Measurements from ENCODE around the gene EGR2. TPM values are rescaled to one million over a fixed set of nuclear protein-coding genes. Genes with fewer than 3 reads are reported as not detected.

Gene EGR2
- total RNA-seq, 1 experiment from 2014 or later, result 2.3 TPM

GRCh38 chr10:62830679-62831078 lies 14.5 kb upstream of the EGR2 start:
- ChIA-PET POLR2A (no interaction called here), CTCF (no interaction called here), RAD21 (ENCODE audit: low non-redundant PET in 1 of 2, low total read pairs in 2 of 2, uncharacterized antibody in 2 of 2, unreplicated experiment in 2 of 2) (no interaction called here)
- Histone ChIP-seq H3K4me3 (replicated peaks in 1 of 2; ENCODE audit: low read depth in 1 of 2, low read length in 2 of 2) (no peak overlapping the region), H3K9me3 (ENCODE audit: control insufficient read depth in 1 of 2, insufficient read depth in 1 of 2, low read depth in 1 of 2, low read length in 2 of 2) (no peaks in the 10 kb centered on the region), H3K9me2 (ENCODE audit: insufficient read depth) (no peaks in the 10 kb centered on the region), H4K20me1 (ENCODE audit: insufficient read depth) (no peaks in the 10 kb centered on the region), H3K27me3 (ENCODE audit: insufficient read depth, low read length) (no peaks in the 10 kb centered on the region), H3K4me1 (ENCODE audit: control insufficient read depth in 1 of 2, insufficient read depth in 2 of 2, low read length in 2 of 2) (no peaks in the 10 kb centered on the region; a peak in 1 of 4 replicates), H3K4me2 (ENCODE audit: low read length) (no peak overlapping the region), H3K9ac (ENCODE audit: low read length) (no peak overlapping the region), H3K79me2 (ENCODE audit: insufficient read depth, low read length) (no peaks in the 10 kb centered on the region), H2AFZ (ENCODE audit: low read depth, low read length, poor library complexity, severe bottlenecking) (no peak overlapping the region), H3K36me3 (ENCODE audit: control insufficient read depth in 1 of 2, insufficient read depth in 2 of 2, low read length in 2 of 2) (no peaks in the 10 kb centered on the region), H3K27ac (ENCODE audit: low read depth, low read length) (no peak overlapping the region)
- DNase-seq (ENCODE audit: low read depth, low spot score) (no peak), ATAC-seq (no peak)
- TF ChIP-seq RAD21 (IDR thresholded peaks at IDR 0.05; ENCODE audit: low read depth) (no peak), EZH2phosphoT487 (IDR thresholded peaks at IDR 0.05; ENCODE audit: borderline replicate concordance) (no peak), CEBPB (IDR thresholded peaks at IDR 0.05; ENCODE audit: low read depth) (no peak), SIN3A (IDR thresholded peaks at IDR 0.05; ENCODE audit: low read depth) (no peak), ATF3 (IDR thresholded peaks at IDR 0.05) (no peak)
- BruUV-seq (replicated peaks), result no TSS peak
- intact Hi-C loops (cut with micrococcal nuclease), result no loop called here

GRCh38 chr10:62829622-62830021 lies 13.5 kb upstream of the EGR2 start:
- H3K27ac ChIP-seq (ENCODE audit: low read depth, low read length), result no peak overlapping the region
- no peaks in the 10 kb centered on the region for H3K9me2 ChIP-seq (ENCODE audit: insufficient read depth)
- no peak overlapping the region for H3K4me3 ChIP-seq (replicated peaks in 1 of 2; ENCODE audit: low read depth in 1 of 2, low read length in 2 of 2)
- ChIA-PET CTCF (interaction anchor here (1.1 kb wide), 1 partner anchor 10 kb away, joined by 3 read pairs; no protein-coding TSS in a partner anchor), RAD21 (ENCODE audit: low non-redundant PET in 1 of 2, low total read pairs in 2 of 2, uncharacterized antibody in 2 of 2, unreplicated experiment in 2 of 2) (no interaction called here), POLR2A (no interaction called here)
- ATAC-seq (no peak), DNase-seq (ENCODE audit: low read depth, low spot score) (no peak)
- H3K9ac ChIP-seq (ENCODE audit: low read length), result no peak overlapping the region
- H4K20me1 ChIP-seq (ENCODE audit: insufficient read depth), result no peaks in the 10 kb centered on the region
- H3K27me3 ChIP-seq (ENCODE audit: insufficient read depth, low read length), result no peaks in the 10 kb centered on the region
- no peak overlapping the region for H3K4me2 ChIP-seq (ENCODE audit: low read length)
- intact Hi-C loops (cut with micrococcal nuclease), result no loop called here
- no peak for TF ChIP-seq CBX3 (IDR thresholded peaks at IDR 0.05; ENCODE audit: low read depth)
- H3K4me1 ChIP-seq (ENCODE audit: control insufficient read depth in 1 of 2, insufficient read depth in 2 of 2, low read length in 2 of 2), result no peaks in the 10 kb centered on the region
- H3K36me3 ChIP-seq (ENCODE audit: control insufficient read depth in 1 of 2, insufficient read depth in 2 of 2, low read length in 2 of 2), result no peaks in the 10 kb centered on the region
- no peak overlapping the region for H2AFZ ChIP-seq (ENCODE audit: low read depth, low read length, poor library complexity, severe bottlenecking)
- no peaks in the 10 kb centered on the region for H3K9me3 ChIP-seq (ENCODE audit: control insufficient read depth in 1 of 2, insufficient read depth in 1 of 2, low read depth in 1 of 2, low read length in 2 of 2)
- BruUV-seq (replicated peaks), result no TSS peak
- no peaks in the 10 kb centered on the region for H3K79me2 ChIP-seq (ENCODE audit: insufficient read depth, low read length)

Data from HCT116 (cell line).